Measurements from ENCODE around the gene ZNF184. TPM values are rescaled to one million over a fixed set of nuclear protein-coding genes. Genes with fewer than 3 reads are reported as not detected.
A peak's percentile ranks its signal among the peaks of the same experiment; 100 is the strongest.

Gene ZNF184
- total and polyA plus RNA-seq, 9 of the 15 experiments (the other 6 are each of a cell fraction or from before 2014, with no cell fraction given): 7.6 to 22.2 (median 12.8) TPM

DNA sequence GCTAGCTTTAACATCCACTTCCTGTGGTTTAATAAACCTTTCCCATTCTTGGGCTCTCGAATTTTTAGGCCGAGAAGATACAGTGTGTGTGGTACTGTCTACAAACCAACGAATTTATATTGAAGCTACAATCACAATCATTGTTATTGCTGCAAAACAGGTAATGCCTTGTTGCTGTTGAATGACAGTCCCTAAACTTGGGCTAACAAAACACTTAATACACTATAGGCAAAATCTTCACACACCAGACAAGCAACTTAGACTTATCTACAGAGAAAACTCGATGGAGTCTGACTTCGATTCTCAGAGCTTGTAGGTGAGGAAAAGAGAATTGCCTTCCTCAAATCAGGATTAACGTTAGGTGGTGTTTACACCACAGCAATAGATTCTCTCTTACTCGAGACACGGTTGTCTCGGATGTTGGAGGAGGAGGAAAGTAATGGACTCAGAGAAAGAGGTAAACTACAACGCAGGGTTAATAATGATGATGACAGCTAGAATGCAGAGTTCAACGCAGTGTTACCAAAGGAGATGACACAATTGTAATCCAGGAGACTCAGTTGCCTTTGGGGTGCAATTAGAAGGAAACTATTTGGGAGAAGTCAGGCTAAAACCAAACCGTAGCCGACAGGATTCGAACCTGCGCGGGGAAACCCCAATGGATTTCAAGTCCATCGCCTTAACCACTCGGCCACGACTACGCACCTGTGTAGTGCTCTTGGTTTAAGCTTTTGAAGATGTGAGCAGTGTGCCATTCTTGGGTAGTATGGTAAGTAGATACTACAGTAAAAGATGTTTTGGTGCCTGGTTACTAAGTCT lies 32.5 kb upstream of the ZNF184 start (continued):
- TF ChIP-seq ZNF395 (CRISPR knock-in tag; IDR thresholded peaks at IDR 0.05) (no peak), SMAD1 (IDR thresholded peaks at IDR 0.05; ENCODE audit: low read depth, low read length, partially characterized antibody) (no peak), EZH2 (IDR thresholded peaks at IDR 0.05; ENCODE audit: borderline replicate concordance, low read depth, low read length) (no peak), DMBX1 (CRISPR knock-in tag; IDR thresholded peaks at IDR 0.05; ENCODE audit: borderline replicate concordance) (no peak), ZNF318 (IDR thresholded peaks at IDR 0.05; ENCODE audit: borderline replicate concordance in 1 of 2, low read depth in 1 of 2) (no peak; a peak in 1 of 4 replicates), HDAC6 (IDR thresholded peaks at IDR 0.05; ENCODE audit: low read depth, low read length) (no peak), NFYB (IDR thresholded peaks at IDR 0.05; ENCODE audit: extremely low read depth, insufficient read length) (no peak), RBM25 (IDR thresholded peaks at IDR 0.05; ENCODE audit: low read depth, low read length, severe bottlenecking) (peak; percentile 13), ETV5 (CRISPR knock-in tag; IDR thresholded peaks at IDR 0.05; ENCODE audit: low read depth) (no peak), BACH1 (tag; IDR thresholded peaks at IDR 0.05) (no peak), BCL6 (CRISPR knock-in tag; IDR thresholded peaks at IDR 0.05) (no peak), CCNT2 (IDR thresholded peaks at IDR 0.05; ENCODE audit: borderline replicate concordance, extremely low read depth, insufficient read length, low read depth, low read length) (no peak), ELF4 (CRISPR knock-in tag; IDR thresholded peaks at IDR 0.05) (0 out of 2 replicates have a peak, but pooled peaks have one; percentile 36), ELF1 (tag; IDR thresholded peaks at IDR 0.05) (no peak)
- TF ChIP-seq, protein P1, sequence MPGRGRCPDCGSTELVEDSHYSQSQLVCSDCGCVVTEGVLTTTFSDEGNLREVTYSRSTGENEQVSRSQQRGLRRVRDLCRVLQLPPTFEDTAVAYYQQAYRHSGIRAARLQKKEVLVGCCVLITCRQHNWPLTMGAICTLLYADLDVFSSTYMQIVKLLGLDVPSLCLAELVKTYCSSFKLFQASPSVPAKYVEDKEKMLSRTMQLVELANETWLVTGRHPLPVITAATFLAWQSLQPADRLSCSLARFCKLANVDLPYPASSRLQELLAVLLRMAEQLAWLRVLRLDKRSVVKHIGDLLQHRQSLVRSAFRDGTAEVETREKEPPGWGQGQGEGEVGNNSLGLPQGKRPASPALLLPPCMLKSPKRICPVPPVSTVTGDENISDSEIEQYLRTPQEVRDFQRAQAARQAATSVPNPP (IDR thresholded peaks at IDR 0.05; ENCODE audit: borderline replicate concordance, insufficient read depth, insufficient read length): no peak

Measured in K562 (cell line).